Trophoblast cell (in vitro differentiated cells and primary cell): ENCODE measurements around the gene VPS9D1.
"Not testable (repeated sequence)": the region's sequence is repeated elsewhere in the genome, so short reads cannot be mapped to it uniquely, and the experiment has no call there.

Source experiments
- DNase-seq, 2 donors: peaks; one replicate each; pipeline ENCODE4 v3.0.0-alpha.2; 2016
- H2AFZ ChIP-seq: 2 replicates; pipeline ENCODE4 v1.6.1; 2013; ENCODE audit warnings: low read length, moderate library complexity, mild to moderate bottlenecking; ENCODE audit not compliant: insufficient read depth, poor library complexity
- H2AK5ac ChIP-seq: 2 replicates; pipeline ENCODE4 v1.6.1; 2013; ENCODE audit warnings: mild to moderate bottlenecking, low read length
- H2BK120ac ChIP-seq: 2 replicates; pipeline ENCODE4 v1.6.1; 2013; ENCODE audit warnings: low read length, mild to moderate bottlenecking, moderate library complexity; ENCODE audit not compliant: insufficient read depth, poor library complexity
- H2BK12ac ChIP-seq: 2 replicates; pipeline ENCODE4 v1.6.1; 2013; ENCODE audit warnings: mild to moderate bottlenecking, low read length, moderate library complexity
- H2BK5ac ChIP-seq: 2 replicates; pipeline ENCODE4 v1.6.1; 2013; ENCODE audit warnings: low read length, low read depth, moderate library complexity, mild to moderate bottlenecking; ENCODE audit not compliant: poor library complexity
- H3K14ac ChIP-seq: 2 replicates; pipeline ENCODE4 v1.6.1; 2013; ENCODE audit warnings: mild to moderate bottlenecking, low read length
- H3K18ac ChIP-seq: 2 replicates; pipeline ENCODE4 v1.6.1; 2013; ENCODE audit warnings: mild to moderate bottlenecking, low read length
- H3K23ac ChIP-seq: 2 replicates; pipeline ENCODE4 v1.6.1; 2013; ENCODE audit warnings: low read length
- H3K27ac ChIP-seq: 2 replicates; pipeline ENCODE4 v1.5.1; 2013; ENCODE audit warnings: low read depth, mild to moderate bottlenecking, inconsistent platforms, low read length, moderate library complexity
- H3K27me3 ChIP-seq: 2 replicates; pipeline ENCODE4 v1.6.1; 2013; ENCODE audit warnings: inconsistent platforms, mild to moderate bottlenecking, low read length, moderate library complexity; ENCODE audit not compliant: insufficient read depth
- H3K36me3 ChIP-seq, 2 experiments: 1 replicate in 1 of 2; 2 replicates in 1 of 2; pipeline ENCODE4 v1.6.1; 2013; ENCODE audit warnings: low read length in 2 of 2, mild to moderate bottlenecking in 2 of 2, moderate library complexity in 1 of 2; ENCODE audit not compliant: insufficient read depth in 2 of 2, control insufficient read depth in 1 of 2
- H3K4ac ChIP-seq: 2 replicates; pipeline ENCODE4 v1.6.1; 2013; ENCODE audit warnings: low read depth, mild to moderate bottlenecking, low read length, moderate library complexity
- H3K4me1 ChIP-seq, 2 experiments: 1 replicate in 1 of 2; 2 replicates in 1 of 2; pipeline ENCODE4 v1.6.1; 2013; ENCODE audit warnings: low read length in 2 of 2, mild to moderate bottlenecking in 2 of 2, moderate library complexity in 1 of 2; ENCODE audit not compliant: insufficient read depth in 2 of 2, control insufficient read depth in 1 of 2
- H3K4me2 ChIP-seq: 2 replicates; pipeline ENCODE4 v1.6.1; 2013; ENCODE audit warnings: inconsistent platforms, mild to moderate bottlenecking, low read length, moderate library complexity
- H3K4me3 ChIP-seq: 2 replicates; pipeline ENCODE4 v1.5.1; 2013; ENCODE audit warnings: mild to moderate bottlenecking, low read depth, low read length, inconsistent platforms
- H3K79me1 ChIP-seq: one replicate; pipeline ENCODE4 v1.6.1; 2013; ENCODE audit warnings: low read length
- H3K79me2 ChIP-seq: 2 replicates; pipeline ENCODE4 v1.6.1; 2013; ENCODE audit warnings: low read length, mild to moderate bottlenecking; ENCODE audit not compliant: control insufficient read depth, insufficient read depth, poor library complexity
- H3K9ac ChIP-seq: 2 replicates; pipeline ENCODE4 v1.6.1; 2013; ENCODE audit warnings: mild to moderate bottlenecking, low read length
- H3K9me3 ChIP-seq: 2 replicates; pipeline ENCODE4 v1.6.1; 2013; ENCODE audit warnings: low read depth, mild to moderate bottlenecking, control low read depth, inconsistent platforms, low read length; ENCODE audit not compliant: insufficient read depth
- H4K12ac ChIP-seq: 2 replicates; pipeline ENCODE4 v1.6.1; 2013; ENCODE audit warnings: low read depth, mild to moderate bottlenecking, low read length, moderate library complexity
- H4K8ac ChIP-seq: 2 replicates; pipeline ENCODE4 v1.6.1; 2013; ENCODE audit warnings: low read depth, mild to moderate bottlenecking, low read length, moderate library complexity
- H4K91ac ChIP-seq: one replicate; pipeline ENCODE4 v1.6.1; 2013; ENCODE audit warnings: low read depth, mild to moderate bottlenecking, low read length, moderate library complexity
- whole genome bisulfite sequencing: extraction: QIAGEN DNeasy Blood & Tissue Kit; methylation state at CpG from one replicate; pipeline ENCODE4 v1.1.7; 2013; ENCODE audit warnings: missing lambda C conversion rate; ENCODE audit not compliant: insufficient read length, insufficient coverage; ENCODE audit errors: extremely low coverage; 5-methylcytosine and 5-hydroxymethylcytosine counted together

Gene VPS9D1

GRCh38 chr16:89691986-89692569 lies 28.6 kb downstream of the VPS9D1 start:
- Histone ChIP-seq H3K9me3 (peaks cover 4% of the 10 kb centered on the region), H3K36me3 (peaks cover 64 to 67% of the 10 kb centered on the region in 2 experiments), H3K4me1 (peaks cover 6 to 7% of the 10 kb centered on the region in 2 experiments), H3K14ac (no peak overlapping the region), H3K9ac (no peak overlapping the region), H3K4me3 (no peak overlapping the region), H3K4ac (no peak overlapping the region), H2AFZ (no peak overlapping the region), H2BK120ac (no peak overlapping the region), H2AK5ac (no peak overlapping the region), H4K12ac (no peak overlapping the region), H3K79me2 (peaks cover 5% of the 10 kb centered on the region), H2BK12ac (no peak overlapping the region), H2BK5ac (no peak overlapping the region), H3K4me2 (no peak overlapping the region), H4K8ac (no peak overlapping the region), H3K79me1 (peaks cover 2% of the 10 kb centered on the region), H3K23ac (no peak overlapping the region), H4K91ac (no peak overlapping the region), H3K27me3 (no peaks in the 10 kb centered on the region), H3K18ac (no peak overlapping the region), H3K27ac (no peak overlapping the region)
- WGBS, result no CpG with 5 or more reads among the region's 13 CpGs
- DNase-seq, result no peak

- Histone ChIP-seq H3K79me2 (peaks cover 8% of the 10 kb centered on the region), H3K27ac (no peak overlapping the region), H4K12ac (no peak overlapping the region), H3K18ac (no peak overlapping the region), H2BK12ac (no peak overlapping the region), H3K23ac (no peak overlapping the region), H3K4me2 (no peak overlapping the region), H3K4me3 (no peak overlapping the region), H2BK5ac (no peak overlapping the region), H3K4ac (no peak overlapping the region), H2AK5ac (no peak overlapping the region), H3K27me3 (no peaks in the 10 kb centered on the region), H3K79me1 (peaks cover 6% of the 10 kb centered on the region), H2AFZ (no peak overlapping the region), H3K4me1 (peaks cover 6 to 7% of the 10 kb centered on the region in 2 experiments), H3K14ac (no peak overlapping the region), H4K91ac (no peak overlapping the region), H2BK120ac (no peak overlapping the region), H4K8ac (no peak overlapping the region), H3K9ac (no peak overlapping the region), H3K9me3 (peaks cover 4% of the 10 kb centered on the region), H3K36me3 (peaks cover 58 to 63% of the 10 kb centered on the region in 2 experiments)
- DNase-seq, result no peak
- WGBS, result no CpG with 5 or more reads among the region's 21 CpGs
These were observed 29.3 kb downstream of the VPS9D1 start for GRCh38 chr16:89691231-89691985.

GRCh38 chr16:89690392-89690901 lies 30.3 kb downstream of the VPS9D1 start:
- no CpG with 5 or more reads among the region's 16 CpGs for WGBS

GRCh38 chr16:89689621-89690020 lies 31.1 kb downstream of the VPS9D1 start:
- not testable (repeated sequence) for H3K4ac ChIP-seq, H4K12ac ChIP-seq, H3K18ac ChIP-seq, H3K27ac ChIP-seq, H3K4me1 ChIP-seq, H3K14ac ChIP-seq, H3K79me1 ChIP-seq, H4K91ac ChIP-seq, H3K4me3 ChIP-seq, H3K27me3 ChIP-seq, H2AK5ac ChIP-seq, H3K9ac ChIP-seq, DNase-seq, H2BK5ac ChIP-seq, H2BK12ac ChIP-seq, H3K23ac ChIP-seq, H2AFZ ChIP-seq, H3K4me2 ChIP-seq, H2BK120ac ChIP-seq, H4K8ac ChIP-seq, H3K79me2 ChIP-seq
- Histone ChIP-seq H3K9me3 (peaks cover 10% of the 10 kb centered on the region), H3K36me3 (peaks cover 47 to 54% of the 10 kb centered on the region in 2 experiments)
- no CpG with 5 or more reads among the region's 4 CpGs for WGBS

More at GRCh38 chr16:89690392-89690901, 30.3 kb downstream of the VPS9D1 start:
- Histone ChIP-seq H3K18ac (no peak overlapping the region), H3K27ac (no peak overlapping the region), H4K12ac (no peak overlapping the region), H3K79me1 (peaks cover 6% of the 10 kb centered on the region), H3K14ac (no peak overlapping the region), H3K23ac (no peak overlapping the region), H4K8ac (no peak overlapping the region), H2BK12ac (no peak overlapping the region), H3K4me1 (peaks cover 6 to 7% of the 10 kb centered on the region in 2 experiments), H3K79me2 (peaks cover 8% of the 10 kb centered on the region), H2BK120ac (no peak overlapping the region), H3K9ac (no peak overlapping the region), H4K91ac (no peak overlapping the region), H3K36me3 (peaks cover 54 to 59% of the 10 kb centered on the region in 2 experiments), H3K4me3 (no peak overlapping the region), H2AFZ (no peak overlapping the region), H2BK5ac (no peak overlapping the region), H2AK5ac (no peak overlapping the region), H3K4me2 (no peak overlapping the region), H3K9me3 (peaks cover 8% of the 10 kb centered on the region), H3K4ac (no peak overlapping the region), H3K27me3 (no peaks in the 10 kb centered on the region)
- no peak for DNase-seq
